Measurements from ENCODE around the gene CNKSR3.

DNA sequence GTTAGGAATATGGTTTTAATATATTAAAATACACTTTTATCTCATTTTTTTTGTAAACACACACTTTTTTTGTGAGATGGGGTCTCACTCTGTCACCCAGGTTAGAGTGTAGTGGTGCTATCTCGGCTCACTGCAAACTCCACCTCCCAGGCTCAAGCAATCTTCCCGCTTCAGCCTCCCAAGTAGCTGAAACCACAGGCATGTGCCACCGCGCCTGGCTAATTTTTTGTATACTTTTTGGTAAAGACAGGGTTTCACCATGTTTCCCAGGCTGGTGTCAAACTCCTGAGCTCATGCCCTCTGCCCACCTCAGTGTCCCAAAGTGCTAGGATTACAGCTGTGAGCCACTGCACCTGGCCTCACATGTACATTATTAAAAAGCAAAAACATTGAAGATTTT lies 164.7 kb downstream of the CNKSR3 start:
- no peak for TF ChIP-seq POLR2AphosphoS5 (IDR thresholded peaks at IDR 0.05; ENCODE audit: low read depth)
- TF ChIP-seq ZNF114 (CRISPR knock-in tag; IDR thresholded peaks at IDR 0.05): no peak
- TF ChIP-seq, protein P1, sequence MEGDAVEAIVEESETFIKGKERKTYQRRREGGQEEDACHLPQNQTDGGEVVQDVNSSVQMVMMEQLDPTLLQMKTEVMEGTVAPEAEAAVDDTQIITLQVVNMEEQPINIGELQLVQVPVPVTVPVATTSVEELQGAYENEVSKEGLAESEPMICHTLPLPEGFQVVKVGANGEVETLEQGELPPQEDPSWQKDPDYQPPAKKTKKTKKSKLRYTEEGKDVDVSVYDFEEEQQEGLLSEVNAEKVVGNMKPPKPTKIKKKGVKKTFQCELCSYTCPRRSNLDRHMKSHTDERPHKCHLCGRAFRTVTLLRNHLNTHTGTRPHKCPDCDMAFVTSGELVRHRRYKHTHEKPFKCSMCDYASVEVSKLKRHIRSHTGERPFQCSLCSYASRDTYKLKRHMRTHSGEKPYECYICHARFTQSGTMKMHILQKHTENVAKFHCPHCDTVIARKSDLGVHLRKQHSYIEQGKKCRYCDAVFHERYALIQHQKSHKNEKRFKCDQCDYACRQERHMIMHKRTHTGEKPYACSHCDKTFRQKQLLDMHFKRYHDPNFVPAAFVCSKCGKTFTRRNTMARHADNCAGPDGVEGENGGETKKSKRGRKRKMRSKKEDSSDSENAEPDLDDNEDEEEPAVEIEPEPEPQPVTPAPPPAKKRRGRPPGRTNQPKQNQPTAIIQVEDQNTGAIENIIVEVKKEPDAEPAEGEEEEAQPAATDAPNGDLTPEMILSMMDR (conservative IDR thresholded peaks at IDR 0.05; ENCODE audit: low read depth in 2 of 2): no peak
- TF ChIP-seq EZH2 (IDR thresholded peaks at IDR 0.05; ENCODE audit: low read depth, unreplicated experiment): no peak
- TF ChIP-seq, protein P2, sequence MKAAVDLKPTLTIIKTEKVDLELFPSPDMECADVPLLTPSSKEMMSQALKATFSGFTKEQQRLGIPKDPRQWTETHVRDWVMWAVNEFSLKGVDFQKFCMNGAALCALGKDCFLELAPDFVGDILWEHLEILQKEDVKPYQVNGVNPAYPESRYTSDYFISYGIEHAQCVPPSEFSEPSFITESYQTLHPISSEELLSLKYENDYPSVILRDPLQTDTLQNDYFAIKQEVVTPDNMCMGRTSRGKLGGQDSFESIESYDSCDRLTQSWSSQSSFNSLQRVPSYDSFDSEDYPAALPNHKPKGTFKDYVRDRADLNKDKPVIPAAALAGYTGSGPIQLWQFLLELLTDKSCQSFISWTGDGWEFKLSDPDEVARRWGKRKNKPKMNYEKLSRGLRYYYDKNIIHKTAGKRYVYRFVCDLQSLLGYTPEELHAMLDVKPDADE (IDR thresholded peaks at IDR 0.05): no peak
- TF ChIP-seq NANOG (IDR thresholded peaks at IDR 0.05; ENCODE audit: borderline replicate concordance): no peak
- TF ChIP-seq EZH2phosphoT487 (IDR thresholded peaks at IDR 0.05; ENCODE audit: unreplicated experiment): no peak

All from GM23338 (cell line).